GM12878 (cell line): ENCODE data around the gene MAPKAP1. TPM values are rescaled to one million over a fixed set of nuclear protein-coding genes. Genes with fewer than 3 reads are reported as not detected.

Experiments
- ATAC-seq: fragments of 200-7000 bp; cut with Tn5 transposase; 3 replicates; pipeline ENCODE4 v1.9.1; 2020; ENCODE audit warnings: mild to moderate bottlenecking, moderate library complexity
- BruUV-seq: library from RNA; stranded (reverse); fragments of 400-500 nt; replicated peaks from 2 replicates; lab custom pipeline; 2021; lab: Mats Ljungman, UMichigan
- CTCF ChIA-PET: fragments of 300-600 bp; sonication (Branson Sonifier 250); formaldehyde crosslinking; extraction: SDS; loops from one replicate; lab custom pipeline; 2021; ENCODE audit warnings: inconsistent platforms; lab: Yijun Ruan, JAX
- POLR2A ChIA-PET: fragments of 350-600 bp; formaldehyde crosslinking; extraction: SDS; loops from one replicate; lab custom pipeline; 2021; ENCODE audit warnings: inconsistent platforms; lab: Charles Lee
- RAD21 ChIA-PET: fragments of 300-600 bp; sonication (Branson Sonifier 250); formaldehyde crosslinking; loops from one replicate; lab custom pipeline; 2023; ENCODE audit warnings: antibody characterized with exemption; ENCODE audit not compliant: unreplicated experiment; lab: Charles Lee
- SMC1A ChIA-PET: fragments of 300-600 bp; sonication (Branson Sonifier 250); formaldehyde crosslinking; loops from one replicate; lab custom pipeline; 2023; ENCODE audit not compliant: unreplicated experiment, uncharacterized antibody; lab: Charles Lee
- DNase-seq: peaks from one replicate; pipeline ENCODE4 v3.0.0-alpha.2; 2011; ENCODE audit warnings: low read depth, low spot score
- FAIRE-seq: peaks from 3 replicates; lab custom pipeline; 2011; peaks lifted over from hg19 to GRCh38; lab: Jason Lieb, UNC
- H2AFZ ChIP-seq: 2 replicates; pipeline ENCODE4 v1.6.0; 2011; ENCODE audit warnings: low read depth, low read length, control low read depth; ENCODE audit not compliant: control insufficient read depth
- H3K27ac ChIP-seq: 2 replicates; pipeline ENCODE4 v1.5.1; 2011; ENCODE audit warnings: control low read depth; ENCODE audit not compliant: control insufficient read depth, insufficient read depth
- H3K27me3 ChIP-seq, 2 experiments: replicated peaks in 1 of 2; 2 replicates each; pipeline versions ENCODE4 v1.6.0 to v1.6.1; 2011; ENCODE audit warnings: low read length in 1 of 2; ENCODE audit not compliant: control insufficient read depth in 2 of 2, insufficient read depth in 2 of 2
- H3K36me3 ChIP-seq, 2 experiments: 2 replicates each; pipeline ENCODE4 v1.5.1; 2011; ENCODE audit warnings: low read length in 1 of 2; ENCODE audit not compliant: control insufficient read depth in 2 of 2, insufficient read depth in 2 of 2
- H3K4me1 ChIP-seq: 2 replicates; pipeline ENCODE4 v1.6.1; 2011; ENCODE audit warnings: mild to moderate bottlenecking, low read length, moderate library complexity, mixed read lengths; ENCODE audit not compliant: control insufficient read depth, insufficient read depth
- H3K4me2 ChIP-seq: 2 replicates; pipeline ENCODE4 v1.6.0; 2011; ENCODE audit warnings: control low read depth; ENCODE audit not compliant: control insufficient read depth, insufficient read depth
- H3K4me3 ChIP-seq: fragments of 200-600 bp; sonication (generic); 2 replicates; pipeline ENCODE4 v1.5.1; 2016
- H3K79me2 ChIP-seq: 2 replicates; pipeline ENCODE4 v1.6.0; 2011; ENCODE audit warnings: low read length; ENCODE audit not compliant: control insufficient read depth, insufficient read depth
- H3K9ac ChIP-seq: 2 replicates; pipeline ENCODE4 v1.8.0; 2011; ENCODE audit warnings: low read length, control low read depth, mixed read lengths; ENCODE audit not compliant: control insufficient read depth, insufficient read depth
- H3K9me3 ChIP-seq: replicated peaks from 3 replicates; pipeline ENCODE4 v1.5.1; 2011; ENCODE audit warnings: mild to moderate bottlenecking, low read length; ENCODE audit not compliant: control insufficient read depth, insufficient read depth
- H4K20me1 ChIP-seq: 2 replicates; pipeline ENCODE4 v1.6.0; 2011; ENCODE audit not compliant: control insufficient read depth, insufficient read depth
- ATF2 ChIP-seq: IDR thresholded peaks from 2 replicates; pipeline ENCODE4 v1.6.1; 2012; ENCODE audit warnings: low read length, inconsistent platforms
- HDGF ChIP-seq: fragments of 450-650 bp; IDR thresholded peaks from 2 replicates; pipeline ENCODE4 v1.6.1; 2016; ENCODE audit warnings: antibody characterized with exemption
- LARP7 ChIP-seq: fragments of 450-650 bp; IDR thresholded peaks from 2 replicates; pipeline ENCODE4 v1.6.1; 2017; ENCODE audit warnings: mild to moderate bottlenecking
- MEF2B ChIP-seq: fragments of 450-650 bp; IDR thresholded peaks from 2 replicates; pipeline ENCODE4 v1.6.1; 2018; ENCODE audit warnings: mild to moderate bottlenecking, moderate library complexity; ENCODE audit not compliant: partially characterized antibody, poor library complexity, severe bottlenecking
- MTA2 ChIP-seq: fragments of 450-650 bp; IDR thresholded peaks from 2 replicates; pipeline ENCODE4 v1.6.1; 2016; ENCODE audit warnings: low read depth, mild to moderate bottlenecking, moderate library complexity
- NFYA ChIP-seq: IDR thresholded peaks from 2 replicates; pipeline ENCODE4 v1.6.1; 2011; ENCODE audit warnings: low read depth, mild to moderate bottlenecking, low read length, improper control_type of control experiment, borderline replicate concordance
- PBX3 ChIP-seq: IDR thresholded peaks from 2 replicates; pipeline ENCODE4 v1.6.1; 2011; ENCODE audit warnings: mild to moderate bottlenecking, low read depth, low read length, moderate library complexity; ENCODE audit not compliant: insufficient replicate concordance
- POLR2AphosphoS5 ChIP-seq: IDR thresholded peaks from 2 replicates; pipeline ENCODE4 v1.6.1; 2011; ENCODE audit warnings: mild to moderate bottlenecking, low read length, inconsistent platforms
- STAT3 ChIP-seq: IDR thresholded peaks from 2 replicates; pipeline ENCODE4 v1.6.1; 2011; ENCODE audit warnings: low read depth, low read length, improper control_type of control experiment
- ZNF24 ChIP-seq: fragments of 450-650 bp; IDR thresholded peaks from 2 replicates; pipeline ENCODE4 v1.6.1; 2017; ENCODE audit warnings: antibody characterized with exemption, mild to moderate bottlenecking
- ZNF622 ChIP-seq: fragments of 450-650 bp; IDR thresholded peaks from 2 replicates; pipeline ENCODE4 v1.6.1; 2017; ENCODE audit warnings: mild to moderate bottlenecking, inconsistent platforms
- ZNF687 ChIP-seq: fragments of 450-650 bp; IDR thresholded peaks from 2 replicates; pipeline ENCODE4 v1.6.1; 2017; ENCODE audit warnings: mild to moderate bottlenecking, moderate library complexity
- WGBS: methylation state at CpG from one replicate; pipeline ENCODE4 v1.1.6; 2016; ENCODE audit warnings: low lambda C conversion rate; ENCODE audit not compliant: insufficient replicate concordance, insufficient coverage; ENCODE audit errors: missing lambda C conversion rate; 5-methylcytosine and 5-hydroxymethylcytosine counted together
- in situ Hi-C: fragments of 300-500 bp; cut with MboI; formaldehyde crosslinking; loops from 9 replicates; pipeline ENCODE4 v1.14.3; 2018; ENCODE audit warnings: mixed read lengths
- intact Hi-C: fragments of 100-400 bp; cut with micrococcal nuclease; formaldehyde crosslinking; loops from one replicate; pipeline ENCODE4 v1.14.2; 2022; ENCODE audit not compliant: unreplicated experiment
- polyA plus RNA-seq, 11 experiments: library from polyadenylated mRNA; depleted of rRNA in 4 of 11; unstranded in 6 of 11; stranded (reverse) in 5 of 11; fragments of >200 nt; fragmentation: Nextera tagmentation in 4 of 11; fragmentation: Illumina TruSeq in 1 of 11; extraction: Ambion mirVana in 4 of 11; extraction: Trizol in 1 of 11; gene quantifications; 1 replicate in 1 of 11; 2 replicates in 10 of 11; pipeline versions ENCODE4 v1.2.1 to v1.2.3, GENCODE V29; 2011 to 2016; ENCODE audit warnings: inconsistent platforms in 2 of 11, missing spikeins in 2 of 11, low read depth in 1 of 11
- total RNA-seq, 4 experiments: library from RNA; depleted of rRNA in 3 of 4; stranded (reverse); fragments of >200 nt in 3 of 4; fragmentation: Illumina TruSeq in 1 of 4; extraction: Trizol in 1 of 4; gene quantifications; 2 replicates each; pipeline versions ENCODE4 v1.2.1 to v1.2.3, GENCODE V29; 2013 to 2021

MAPKAP1 gene
- total and polyA plus RNA-seq, 10 of the 15 experiments (the other 5 are each of a cell fraction or from before 2014, with no cell fraction given): 5.1 to 188 (median 105) TPM

GRCh38 chr9:125644819-125645507 is 62.0 kb downstream of the MAPKAP1 start:
- in situ Hi-C loops (loop anchor here (25.0 kb wide), 1 partner anchor 1433 kb away; no protein-coding TSS in a partner anchor), intact Hi-C loops (no loop called here)
- ChIA-PET CTCF (interaction anchor here (0.7 to 3.6 kb wide), 6 partner anchors 9 to 86 kb away, joined by 3 to 29 read pairs (median 12); partner anchors contain the start of gene MAPKAP1), RAD21 (interaction anchor here (0.7 to 10.9 kb wide), 8 partner anchors 10 to 86 kb away, joined by 3 to 237 read pairs (median 6); partner anchors contain the start of gene MAPKAP1), SMC1A (interaction anchor here (0.9 to 10.6 kb wide), 8 partner anchors 11 to 176 kb away, joined by 3 to 251 read pairs (median 4); partner anchors contain the start of gene MAPKAP1), POLR2A (interaction anchor here (0.7 to 9.7 kb wide), 7 partner anchors 10 to 186 kb away, joined by 3 to 105 read pairs (median 8); partner anchors contain the start of gene MAPKAP1)
- Histone ChIP-seq H3K79me2 (peaks cover 70% of the 10 kb centered on the region), H3K9me3 (no peaks in the 10 kb centered on the region), H2AFZ (no peak overlapping the region), H3K4me1 (peaks cover 69% of the 10 kb centered on the region), H3K27me3 (no peaks in the 10 kb centered on the region), H3K4me2 (peak overlapping the region; percentile 85), H3K4me3 (0 out of 2 replicates have a peak overlapping the region, but pooled peaks have one; percentile 23), H3K36me3 (peaks cover 0 to 3% of the 10 kb centered on the region in 2 experiments; a peak in 2 of 4 replicates), H3K9ac (no peak overlapping the region)
- BruUV-seq: no TSS peak
- 94% methylated on average over 7 of the region's 7 CpGs for WGBS
- no peak for FAIRE-seq
- DNase-seq: no peak
- ATAC-seq: no peak
- TF ChIP-seq STAT3 (no peak), ZNF622 (no peak), LARP7 (0 out of 2 replicates have a peak, but pooled peaks have one; percentile 55), ATF2 (no peak), PBX3 (no peak), POLR2AphosphoS5 (peak; percentile 30; the same call in 1 of the 2 replicates), ZNF24 (no peak), NFYA (no peak), HDGF (no peak), MTA2 (no peak), MEF2B (no peak), ZNF687 (peak; percentile 65; the same call in 1 of the 2 replicates)
- TF ChIP-seq, all 136 proteins: peak for 3
- Histone ChIP-seq H4K20me1 (no peaks in the 10 kb centered on the region), H3K27ac (peak overlapping the region; percentile 91)
